ENCODE results near the gene TMOD1.

Gene TMOD1

GRCh38 chr9:97528529-97529230, 27.2 kb downstream of the TMOD1 start:
- no peaks in the 10 kb centered on the region for H3K9me3 ChIP-seq (ENCODE audit: low read length)
- H3K79me2 ChIP-seq (ENCODE audit: insufficient read depth, low read length) = no peaks in the 10 kb centered on the region
- no peaks in the 10 kb centered on the region for H3K9me2 ChIP-seq (ENCODE audit: low read depth, low read length)
- no peaks in the 10 kb centered on the region for H3K4me1 ChIP-seq (ENCODE audit: insufficient read depth, low read length, severe bottlenecking)
- no peak overlapping the region for H3K9ac ChIP-seq (ENCODE audit: low read length)
- H3K4me2 ChIP-seq (ENCODE audit: low read length) = no peak overlapping the region
- H2AFZ ChIP-seq (ENCODE audit: low read length) = no peak overlapping the region
- H3K4me3 ChIP-seq (ENCODE audit: low read depth, low read length, poor library complexity, severe bottlenecking) = no peak overlapping the region
- H3F3A ChIP-seq (ENCODE audit: insufficient read depth, low read length) = no peaks in the 10 kb centered on the region
- H3K36me3 ChIP-seq (ENCODE audit: insufficient read depth, low read length) = no peaks in the 10 kb centered on the region
- no peak for TF ChIP-seq EZH2 (IDR thresholded peaks at IDR 0.05; ENCODE audit: borderline replicate concordance, low read length)
- no peak for TF ChIP-seq CTCF (IDR thresholded peaks at IDR 0.05; ENCODE audit: low read length)
- peaks cover 4% of the 10 kb centered on the region; the same call in 1 of the 2 replicates for H3K27me3 ChIP-seq (ENCODE audit: insufficient read depth, low read length)
- H3K27ac ChIP-seq (ENCODE audit: low read depth, low read length, poor library complexity, severe bottlenecking) = no peak overlapping the region
- H4K20me1 ChIP-seq (ENCODE audit: insufficient read depth, low read length) = no peaks in the 10 kb centered on the region

- no peaks in the 10 kb centered on the region for H3K36me3 ChIP-seq (ENCODE audit: insufficient read depth, low read length)
- TF ChIP-seq CTCF (IDR thresholded peaks at IDR 0.05; ENCODE audit: low read length) (no peak), EZH2 (IDR thresholded peaks at IDR 0.05; ENCODE audit: borderline replicate concordance, low read length) (no peak)
- H3K27ac ChIP-seq (ENCODE audit: low read depth, low read length, poor library complexity, severe bottlenecking) = no peak overlapping the region
- no peaks in the 10 kb centered on the region for H3K4me1 ChIP-seq (ENCODE audit: insufficient read depth, low read length, severe bottlenecking)
- no peaks in the 10 kb centered on the region for H3K9me2 ChIP-seq (ENCODE audit: low read depth, low read length)
- no peaks in the 10 kb centered on the region for H4K20me1 ChIP-seq (ENCODE audit: insufficient read depth, low read length)
- no peaks in the 10 kb centered on the region for H3K9me3 ChIP-seq (ENCODE audit: low read length)
- H2AFZ ChIP-seq (ENCODE audit: low read length) = no peak overlapping the region
- peaks cover 4% of the 10 kb centered on the region; the same call in 1 of the 2 replicates for H3K27me3 ChIP-seq (ENCODE audit: insufficient read depth, low read length)
- H3K9ac ChIP-seq (ENCODE audit: low read length) = no peak overlapping the region
- H3F3A ChIP-seq (ENCODE audit: insufficient read depth, low read length) = no peaks in the 10 kb centered on the region
- H3K4me2 ChIP-seq (ENCODE audit: low read length) = no peak overlapping the region
- no peak overlapping the region for H3K4me3 ChIP-seq (ENCODE audit: low read depth, low read length, poor library complexity, severe bottlenecking)
- H3K79me2 ChIP-seq (ENCODE audit: insufficient read depth, low read length) = no peaks in the 10 kb centered on the region
These were observed 28.1 kb downstream of the TMOD1 start for GRCh38 chr9:97529363-97530076.

GRCh38 chr9:97531888-97532376, 30.5 kb downstream of the TMOD1 start:
- no peaks in the 10 kb centered on the region for H3K9me2 ChIP-seq (ENCODE audit: low read depth, low read length)
- H3K27me3 ChIP-seq (ENCODE audit: insufficient read depth, low read length) = peaks cover 4% of the 10 kb centered on the region
- no peaks in the 10 kb centered on the region for H4K20me1 ChIP-seq (ENCODE audit: insufficient read depth, low read length)
- H3K4me3 ChIP-seq (ENCODE audit: low read depth, low read length, poor library complexity, severe bottlenecking) = no peak overlapping the region
- H2AFZ ChIP-seq (ENCODE audit: low read length) = no peak overlapping the region
- no peak overlapping the region for H3K9ac ChIP-seq (ENCODE audit: low read length)
- H3K27ac ChIP-seq (ENCODE audit: low read depth, low read length, poor library complexity, severe bottlenecking) = no peak overlapping the region
- H3F3A ChIP-seq (ENCODE audit: insufficient read depth, low read length) = no peaks in the 10 kb centered on the region
- no peak overlapping the region for H3K4me2 ChIP-seq (ENCODE audit: low read length)
- no peaks in the 10 kb centered on the region for H3K79me2 ChIP-seq (ENCODE audit: insufficient read depth, low read length)
- H3K9me3 ChIP-seq (ENCODE audit: low read length) = no peaks in the 10 kb centered on the region
- H3K4me1 ChIP-seq (ENCODE audit: insufficient read depth, low read length, severe bottlenecking) = no peaks in the 10 kb centered on the region
- TF ChIP-seq EZH2 (IDR thresholded peaks at IDR 0.05; ENCODE audit: borderline replicate concordance, low read length) (no peak), CTCF (IDR thresholded peaks at IDR 0.05; ENCODE audit: low read length) (no peak)
- no peaks in the 10 kb centered on the region for H3K36me3 ChIP-seq (ENCODE audit: insufficient read depth, low read length)
